Lung (tissue), 12 donors: ENCODE measurements around the gene ALK. TPM values are rescaled to one million over a fixed set of nuclear protein-coding genes. Genes with fewer than 3 reads are reported as not detected.

Experiments
- ATAC-seq: fragments of 200-7000 bp; cut with Tn5 transposase; one replicate; pipeline ENCODE4 v1.9.1; 2020; ENCODE audit warnings: moderate number of reproducible peaks; ENCODE audit not compliant: insufficient read depth, low FRiP score
- DNase-seq, 3 donors: peaks; one replicate each; pipeline ENCODE4 v3.0.0-alpha.2; 2013 to 2017
- H3K27ac ChIP-seq, 2 donors: one replicate each; pipeline ENCODE4 v1.5.1; 2013; ENCODE audit warnings: mild to moderate bottlenecking in 2 of 2, moderate library complexity in 2 of 2, control low read depth in 1 of 2, inconsistent platforms in 1 of 2, low read depth in 1 of 2, low read length in 1 of 2
- H3K27me3 ChIP-seq, 3 donors: one replicate each; pipeline ENCODE4 v1.5.1; 2013; ENCODE audit warnings: low read length in 2 of 3; ENCODE audit not compliant: control insufficient read depth in 3 of 3, insufficient read depth in 3 of 3
- H3K36me3 ChIP-seq, 4 donors: one replicate each; pipeline ENCODE4 v1.5.1; 2013; ENCODE audit warnings: low read length in 4 of 4, mild to moderate bottlenecking in 1 of 4, moderate library complexity in 1 of 4; ENCODE audit not compliant: control insufficient read depth in 4 of 4, insufficient read depth in 4 of 4
- H3K4me1 ChIP-seq, 5 donors: one replicate each; pipeline ENCODE4 v1.5.1; 2013; ENCODE audit warnings: low read length in 5 of 5, mild to moderate bottlenecking in 2 of 5, moderate library complexity in 1 of 5; ENCODE audit not compliant: control insufficient read depth in 5 of 5, insufficient read depth in 5 of 5
- H3K4me3 ChIP-seq: one replicate; pipeline ENCODE4 v1.5.1; 2013; ENCODE audit warnings: mild to moderate bottlenecking, control low read depth, moderate library complexity
- H3K9ac ChIP-seq, 2 donors: one replicate each; pipeline ENCODE4 v1.5.1; 2013; ENCODE audit warnings: low read length in 2 of 2, control low read depth in 1 of 2; ENCODE audit not compliant: insufficient read depth in 1 of 2
- H3K9me3 ChIP-seq, 4 donors: one replicate each; pipeline ENCODE4 v1.5.1; 2013; ENCODE audit warnings: low read length in 3 of 4, mild to moderate bottlenecking in 1 of 4, moderate library complexity in 1 of 4; ENCODE audit not compliant: control insufficient read depth in 4 of 4, insufficient read depth in 3 of 4
- WGBS, 2 donors: extraction: QIAGEN DNeasy Blood & Tissue Kit; methylation state at CpG; one replicate each; pipeline ENCODE4 v1.1.7; 2013; 5-methylcytosine and 5-hydroxymethylcytosine counted together
- polyA plus RNA-seq, 2 donors: library from polyadenylated mRNA; stranded (reverse); fragments of 200-250 nt; gene quantifications; one replicate each; pipeline ENCODE4 v1.2.1, GENCODE V29; 2013
- total RNA-seq, 2 donors: library from RNA; depleted of rRNA in 1 of 2; stranded (reverse); fragments of >200 nt in 1 of 2; gene quantifications; one replicate each; pipeline ENCODE4 v1.2.1, GENCODE V29; 2014 to 2021
- TF ChIP-seq, protein P1 (sequence below): IDR thresholded peaks from 2 replicates; pipeline ENCODE4 v1.5.1; 2012; ENCODE audit warnings: mild to moderate bottlenecking; ENCODE audit errors: control extremely low read depth, extremely low read depth
- donor health status: control.
- donor health status: control.
- donor health status: Bipolar disorder and iron deficiency.
- donor health status: healthy.
- donor health status: DM: yes; HTN: yes; CAD: no.

The ALK gene
- total and polyA plus RNA-seq, 4 donors: 0.09 to 0.25 (median 0.10) TPM; not detected in 1

DNA sequence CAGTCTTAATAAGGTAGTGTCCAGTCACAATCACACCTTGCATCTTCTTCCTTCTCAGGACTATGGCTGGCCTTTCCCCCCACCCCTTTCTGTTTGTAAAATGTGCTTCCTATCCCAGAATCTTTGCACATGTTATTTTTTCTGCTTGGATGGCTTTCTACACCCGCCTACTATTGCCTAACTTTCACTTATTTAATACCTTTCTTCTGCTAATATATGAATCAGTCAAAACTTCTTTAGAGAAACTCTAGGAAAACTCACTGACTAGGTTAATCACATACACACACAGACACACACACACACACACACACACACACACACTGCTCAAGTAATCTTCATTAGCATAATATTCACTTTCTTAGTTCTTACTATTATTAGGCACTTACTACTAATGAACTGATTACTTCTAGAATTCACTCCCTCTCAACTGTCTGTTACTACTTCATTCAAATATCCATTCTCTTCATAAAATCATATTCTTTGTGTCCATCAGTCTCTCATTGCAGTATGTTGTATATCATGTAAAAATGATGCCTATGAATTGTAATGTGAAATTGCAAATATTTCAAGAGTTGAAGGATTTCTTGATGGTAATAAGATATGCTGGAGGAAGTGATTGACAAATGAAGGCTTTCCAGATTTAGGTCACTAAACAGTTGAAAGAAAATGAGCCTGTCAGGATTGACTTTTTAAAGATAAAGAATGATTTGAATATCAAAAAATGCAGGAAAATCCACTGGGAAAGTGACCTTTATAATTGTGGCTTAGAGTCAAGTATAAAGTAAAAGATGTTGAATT lies 754.9 kb downstream of the ALK start:
- no peaks in the 10 kb centered on the region for H3K4me1 ChIP-seq
- WGBS, 2 donors: 77 to 79% methylated on average over 1 of the region's 1 CpG

DNA sequence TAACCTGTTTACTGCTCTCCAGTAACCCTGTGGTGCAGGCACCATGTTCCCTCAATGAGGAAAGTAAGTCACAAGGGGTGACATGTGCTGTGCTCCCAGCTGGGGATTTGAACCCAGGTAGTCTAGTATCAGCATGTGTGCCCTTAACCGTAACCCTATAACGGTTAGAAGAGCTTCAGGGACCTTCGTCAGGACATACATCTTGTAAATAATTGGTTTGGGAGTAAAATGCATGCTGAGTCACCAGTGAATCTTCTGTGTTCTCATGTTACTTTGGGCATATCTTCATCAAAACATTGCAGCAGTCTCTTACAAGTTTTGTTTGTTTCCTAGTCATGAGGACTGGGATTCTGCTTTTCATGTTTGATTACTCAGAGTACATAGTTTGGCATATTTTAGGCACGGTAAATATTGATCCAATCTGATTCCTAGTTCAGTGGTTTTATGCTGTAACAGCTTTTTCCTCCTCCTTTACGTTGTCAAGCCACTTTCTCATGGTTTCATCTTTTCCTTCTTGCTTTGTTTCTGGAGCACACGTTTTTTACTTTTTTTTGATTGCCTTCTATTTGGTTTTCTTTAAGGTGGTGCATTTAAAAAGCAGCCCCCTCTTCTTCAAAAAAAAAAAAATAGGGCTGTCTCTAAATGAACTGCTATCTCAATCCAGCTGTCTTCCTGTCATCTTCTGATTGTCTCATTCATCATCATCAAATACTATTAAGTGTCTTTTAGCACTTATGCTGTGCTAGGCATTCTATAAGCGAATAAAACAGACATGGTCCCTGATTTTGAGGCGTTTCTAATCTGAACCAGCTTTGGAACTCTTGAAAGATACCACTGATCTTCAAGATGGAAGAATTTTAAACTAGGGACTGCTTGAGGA lies 755.8 kb downstream of the ALK start:
- H3K9me3 ChIP-seq: no peaks in the 10 kb centered on the region
- WGBS, 2 donors: 61 to 83% methylated on average over 8 of the region's 8 CpGs
- H3K9ac ChIP-seq: no peak overlapping the region
- TF ChIP-seq, protein P1, sequence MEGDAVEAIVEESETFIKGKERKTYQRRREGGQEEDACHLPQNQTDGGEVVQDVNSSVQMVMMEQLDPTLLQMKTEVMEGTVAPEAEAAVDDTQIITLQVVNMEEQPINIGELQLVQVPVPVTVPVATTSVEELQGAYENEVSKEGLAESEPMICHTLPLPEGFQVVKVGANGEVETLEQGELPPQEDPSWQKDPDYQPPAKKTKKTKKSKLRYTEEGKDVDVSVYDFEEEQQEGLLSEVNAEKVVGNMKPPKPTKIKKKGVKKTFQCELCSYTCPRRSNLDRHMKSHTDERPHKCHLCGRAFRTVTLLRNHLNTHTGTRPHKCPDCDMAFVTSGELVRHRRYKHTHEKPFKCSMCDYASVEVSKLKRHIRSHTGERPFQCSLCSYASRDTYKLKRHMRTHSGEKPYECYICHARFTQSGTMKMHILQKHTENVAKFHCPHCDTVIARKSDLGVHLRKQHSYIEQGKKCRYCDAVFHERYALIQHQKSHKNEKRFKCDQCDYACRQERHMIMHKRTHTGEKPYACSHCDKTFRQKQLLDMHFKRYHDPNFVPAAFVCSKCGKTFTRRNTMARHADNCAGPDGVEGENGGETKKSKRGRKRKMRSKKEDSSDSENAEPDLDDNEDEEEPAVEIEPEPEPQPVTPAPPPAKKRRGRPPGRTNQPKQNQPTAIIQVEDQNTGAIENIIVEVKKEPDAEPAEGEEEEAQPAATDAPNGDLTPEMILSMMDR: no peak
- no peaks in the 10 kb centered on the region for H3K4me1 ChIP-seq
- no peak overlapping the region for H3K27ac ChIP-seq
- no peak overlapping the region for H3K4me3 ChIP-seq
- ATAC-seq: no peak
- no peak for DNase-seq
- peaks cover 0 to 10% (median under 1%) of the 10 kb centered on the region in 4 donors for H3K36me3 ChIP-seq
- H3K27me3 ChIP-seq: no peaks in the 10 kb centered on the region

More for the DNA sequence above, 754.9 kb downstream of the ALK start:
- no peaks in the 10 kb centered on the region for H3K27me3 ChIP-seq
- no peaks in the 10 kb centered on the region for H3K9me3 ChIP-seq
- DNase-seq (no peak), ATAC-seq (no peak)
- no peak overlapping the region for H3K9ac ChIP-seq
- TF ChIP-seq, protein P1: no peak
- no peak overlapping the region for H3K4me3 ChIP-seq
- H3K36me3 ChIP-seq: peaks cover 0 to 10% (median under 1%) of the 10 kb centered on the region in 4 donors
- no peak overlapping the region for H3K27ac ChIP-seq

DNA sequence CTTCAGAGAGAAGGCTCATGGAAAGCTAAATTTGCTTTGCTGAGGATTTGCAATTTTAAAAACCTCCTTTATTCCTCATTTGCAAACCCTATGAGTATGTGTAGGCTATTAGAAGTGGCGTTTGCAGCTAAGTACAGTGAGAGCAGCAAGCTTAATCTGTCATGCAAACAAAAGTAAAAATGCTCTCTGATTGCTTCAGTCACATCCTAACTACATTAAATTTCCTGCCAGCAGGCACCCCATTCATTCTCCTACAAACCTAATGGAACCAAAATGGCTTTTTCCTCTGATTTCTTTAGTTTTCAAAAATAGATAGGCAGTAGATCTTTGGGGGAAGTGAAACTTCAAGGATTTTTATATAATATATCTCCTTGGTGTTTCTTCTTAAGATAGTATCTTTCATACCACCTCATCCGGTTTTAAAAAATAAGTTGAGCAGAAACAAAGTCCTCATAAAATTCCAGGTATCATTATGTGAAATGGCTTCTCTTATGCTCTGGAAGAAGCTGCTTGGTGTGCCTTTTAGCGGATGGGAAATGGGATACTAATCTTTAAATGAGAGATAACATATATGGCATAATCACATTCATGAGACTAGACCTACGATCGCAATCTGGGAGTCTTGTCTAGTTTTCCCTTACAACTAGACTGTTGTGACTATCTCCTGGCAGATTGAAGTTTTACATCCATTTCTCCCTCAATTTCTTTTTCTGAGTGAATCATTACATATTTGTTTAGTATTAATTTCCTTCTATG lies 757.1 kb downstream of the ALK start:
- H3K9ac ChIP-seq: peak overlapping the region in 1 of 2 donors; percentile 13
- WGBS, 2 donors: 88 to 89% methylated on average over 5 of the region's 5 CpGs
- H3K27ac ChIP-seq: no peak overlapping the region
- peaks cover 0 to 10% (median under 1%) of the 10 kb centered on the region in 4 donors for H3K36me3 ChIP-seq
- no peaks in the 10 kb centered on the region for H3K4me1 ChIP-seq
- no peak overlapping the region for H3K4me3 ChIP-seq
- ATAC-seq: no peak
- H3K9me3 ChIP-seq: no peaks in the 10 kb centered on the region
- DNase-seq: no peak
- H3K27me3 ChIP-seq: no peaks in the 10 kb centered on the region
- TF ChIP-seq, protein P1: no peak
